ENCODE measurements around the gene NXN.

DNA sequence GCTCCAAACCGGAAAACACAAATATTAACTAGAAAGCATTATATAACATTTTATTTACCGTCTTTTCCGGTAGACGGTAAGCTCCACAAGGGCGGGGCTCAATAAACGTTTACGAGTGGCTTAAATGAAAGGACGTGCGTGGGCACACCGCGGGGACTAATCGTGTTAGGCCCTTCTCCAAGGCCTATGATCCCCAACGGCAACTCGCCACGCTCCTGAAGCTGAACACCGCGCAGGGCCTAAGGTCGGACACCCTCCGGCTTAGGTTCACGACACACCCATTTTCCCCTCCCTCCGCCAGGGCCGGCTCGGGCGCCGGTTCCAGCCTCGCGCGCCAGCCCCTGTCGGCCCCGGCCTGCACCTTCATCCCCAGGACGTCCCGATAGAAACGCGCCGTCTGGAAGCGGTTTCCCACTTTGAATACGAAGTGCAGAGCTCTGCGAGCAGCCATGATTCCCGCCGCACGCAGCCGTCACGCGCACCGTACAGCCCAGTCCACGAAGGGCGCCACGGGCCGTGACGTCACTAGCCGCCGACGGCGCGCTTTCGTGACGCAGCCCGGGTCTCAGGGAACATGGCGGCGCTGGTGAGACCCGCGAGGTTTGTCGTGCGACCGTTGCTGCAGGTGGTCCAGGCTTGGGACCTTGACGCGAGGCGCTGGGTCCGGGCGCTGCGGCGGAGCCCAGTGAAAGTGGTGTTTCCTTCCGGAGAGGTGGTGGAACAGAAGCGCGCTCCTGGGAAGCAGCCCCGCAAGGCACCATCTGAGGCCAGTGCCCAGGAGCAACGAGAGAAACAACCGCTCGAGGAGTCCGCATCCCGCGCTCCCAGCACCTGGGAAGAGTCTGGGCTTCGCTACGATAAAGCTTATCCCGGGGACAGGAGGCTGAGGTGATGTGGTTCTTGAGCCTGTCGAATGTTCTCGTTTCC is 197.5 kb downstream of the NXN start, which contains the start of the genes GLOD4 and MRM3:
- TF ChIP-seq, protein P1, sequence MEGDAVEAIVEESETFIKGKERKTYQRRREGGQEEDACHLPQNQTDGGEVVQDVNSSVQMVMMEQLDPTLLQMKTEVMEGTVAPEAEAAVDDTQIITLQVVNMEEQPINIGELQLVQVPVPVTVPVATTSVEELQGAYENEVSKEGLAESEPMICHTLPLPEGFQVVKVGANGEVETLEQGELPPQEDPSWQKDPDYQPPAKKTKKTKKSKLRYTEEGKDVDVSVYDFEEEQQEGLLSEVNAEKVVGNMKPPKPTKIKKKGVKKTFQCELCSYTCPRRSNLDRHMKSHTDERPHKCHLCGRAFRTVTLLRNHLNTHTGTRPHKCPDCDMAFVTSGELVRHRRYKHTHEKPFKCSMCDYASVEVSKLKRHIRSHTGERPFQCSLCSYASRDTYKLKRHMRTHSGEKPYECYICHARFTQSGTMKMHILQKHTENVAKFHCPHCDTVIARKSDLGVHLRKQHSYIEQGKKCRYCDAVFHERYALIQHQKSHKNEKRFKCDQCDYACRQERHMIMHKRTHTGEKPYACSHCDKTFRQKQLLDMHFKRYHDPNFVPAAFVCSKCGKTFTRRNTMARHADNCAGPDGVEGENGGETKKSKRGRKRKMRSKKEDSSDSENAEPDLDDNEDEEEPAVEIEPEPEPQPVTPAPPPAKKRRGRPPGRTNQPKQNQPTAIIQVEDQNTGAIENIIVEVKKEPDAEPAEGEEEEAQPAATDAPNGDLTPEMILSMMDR (conservative IDR thresholded peaks at IDR 0.05; ENCODE audit: low read depth, low read length), result no peak
- TF ChIP-seq EZH2 (IDR thresholded peaks at IDR 0.05; ENCODE audit: borderline replicate concordance, low read depth, low read length, poor library complexity, severe bottlenecking), result no peak

All from A673 (cell line).